Fibroblast of lung (primary cell): Measurements from ENCODE around the gene PDE3A. TPM values are rescaled to one million over a fixed set of nuclear protein-coding genes. Genes with fewer than 3 reads are reported as not detected.
A peak's percentile ranks its signal among the peaks of the same experiment; 100 is the strongest.

ENCODE experiments used
- DNase-seq, 2 donors: peaks; one replicate each; pipeline versions ENCODE4 v3.0.0 to v3.0.0-alpha.2; 2010; ENCODE audit warnings: low read depth in 2 of 2
- H2AFZ ChIP-seq: 2 replicates; pipeline ENCODE4 v1.5.1; 2012; ENCODE audit warnings: low read length, control low read depth, inconsistent platforms
- H3K27ac ChIP-seq: 2 replicates; pipeline ENCODE4 v1.5.1; 2011; ENCODE audit warnings: low read length, control low read depth; ENCODE audit not compliant: insufficient read depth
- H3K27me3 ChIP-seq: 2 replicates; pipeline ENCODE4 v1.5.1; 2011; ENCODE audit warnings: mild to moderate bottlenecking, low read length; ENCODE audit not compliant: control insufficient read depth, insufficient read depth
- H3K36me3 ChIP-seq: 2 replicates; pipeline ENCODE4 v1.5.1; 2011; ENCODE audit warnings: low read length; ENCODE audit not compliant: control insufficient read depth, insufficient read depth
- H3K4me1 ChIP-seq: 2 replicates; pipeline ENCODE4 v1.5.1; 2011; ENCODE audit warnings: low read length; ENCODE audit not compliant: control insufficient read depth, insufficient read depth; ENCODE audit errors: extremely low read depth
- H3K4me2 ChIP-seq: 2 replicates; pipeline ENCODE4 v1.5.1; 2011; ENCODE audit warnings: low read length, control low read depth; ENCODE audit not compliant: insufficient read depth; ENCODE audit errors: extremely low read depth
- H3K4me3 ChIP-seq, 4 experiments: fragments of 200-600 bp in 1 of 4; sonication (generic) in 1 of 4; replicated peaks in 1 of 4; 2 replicates each; pipeline ENCODE4 v1.5.1; 2011 to 2016; ENCODE audit warnings: low read length in 4 of 4, low read depth in 3 of 4, mild to moderate bottlenecking in 3 of 4, control low read depth in 2 of 4, inconsistent platforms in 1 of 4, mixed read lengths in 1 of 4; ENCODE audit not compliant: insufficient read depth in 1 of 4; ENCODE audit errors: control extremely low read depth in 1 of 4
- H3K79me2 ChIP-seq: 2 replicates; pipeline ENCODE4 v1.5.1; 2012; ENCODE audit warnings: mild to moderate bottlenecking, low read length, inconsistent platforms; ENCODE audit not compliant: control insufficient read depth, insufficient read depth
- H3K9ac ChIP-seq: 2 replicates; pipeline ENCODE4 v1.5.1; 2011; ENCODE audit warnings: mild to moderate bottlenecking, low read length, control low read depth; ENCODE audit not compliant: insufficient read depth
- H3K9me3 ChIP-seq: 2 replicates; pipeline ENCODE4 v1.5.1; 2012; ENCODE audit warnings: low read depth, low read length; ENCODE audit not compliant: control insufficient read depth, insufficient read depth
- H4K20me1 ChIP-seq: 2 replicates; pipeline ENCODE4 v1.5.1; 2011; ENCODE audit warnings: low read length; ENCODE audit not compliant: control insufficient read depth, insufficient read depth; ENCODE audit errors: extremely low read depth
- EZH2 ChIP-seq: IDR thresholded peaks from 2 replicates; pipeline ENCODE4 v1.5.1; 2012; ENCODE audit warnings: low read length, control low read depth, mild to moderate bottlenecking; ENCODE audit errors: missing control alignments
- polyA plus RNA-seq, 2 donors: library from polyadenylated mRNA; depleted of rRNA in 1 of 2; stranded (reverse) in 1 of 2; unstranded in 1 of 2; fragments of >200 nt; gene quantifications; 2 replicates each; pipeline ENCODE4 v1.2.1, GENCODE V29; 2011 to 2012; ENCODE audit warnings: missing spikeins in 1 of 2
- total RNA-seq: library from RNA; depleted of rRNA; stranded (reverse); fragments of >200 nt; gene quantifications from 2 replicates; pipeline ENCODE4 v1.2.1, GENCODE V29; 2014
- TF ChIP-seq, protein P1 (sequence below), 2 donors: IDR thresholded peaks in 1 of 2; conservative IDR thresholded peaks in 1 of 2; 1 replicate in 1 of 2; 2 replicates in 1 of 2; pipeline ENCODE4 v1.5.1; 2011 to 2012; ENCODE audit warnings: low read length in 2 of 2, control low read depth in 1 of 2, inconsistent platforms in 1 of 2, low read depth in 1 of 2, mild to moderate bottlenecking in 1 of 2

The PDE3A gene
- total and polyA plus RNA-seq, 2 donors (not counting 1 experiment from before 2014, with no cell fraction given) = 0.17 to 2.7 TPM

DNA sequence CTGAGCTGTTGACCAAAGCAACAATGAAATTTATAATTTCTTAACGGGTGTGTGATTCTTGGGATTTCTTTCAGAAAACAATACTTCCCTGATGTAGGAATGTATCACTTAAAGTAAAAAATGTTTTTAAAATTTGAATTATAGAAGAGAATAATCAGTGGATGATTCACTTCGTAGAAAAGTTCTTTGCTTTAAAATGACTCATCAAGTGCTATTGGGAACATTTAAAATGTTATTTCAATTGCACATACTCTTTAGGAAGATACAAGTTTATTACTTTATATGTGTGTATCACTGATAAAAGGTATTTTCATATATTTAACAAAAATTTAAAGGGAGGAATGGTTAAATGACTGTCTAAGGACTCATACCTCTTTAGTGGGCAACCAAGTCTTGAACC, 155.3 kb downstream of the PDE3A start:
- H3K27ac ChIP-seq = no peak overlapping the region
- no peaks in the 10 kb centered on the region for H3K9me3 ChIP-seq
- TF ChIP-seq, protein P1, sequence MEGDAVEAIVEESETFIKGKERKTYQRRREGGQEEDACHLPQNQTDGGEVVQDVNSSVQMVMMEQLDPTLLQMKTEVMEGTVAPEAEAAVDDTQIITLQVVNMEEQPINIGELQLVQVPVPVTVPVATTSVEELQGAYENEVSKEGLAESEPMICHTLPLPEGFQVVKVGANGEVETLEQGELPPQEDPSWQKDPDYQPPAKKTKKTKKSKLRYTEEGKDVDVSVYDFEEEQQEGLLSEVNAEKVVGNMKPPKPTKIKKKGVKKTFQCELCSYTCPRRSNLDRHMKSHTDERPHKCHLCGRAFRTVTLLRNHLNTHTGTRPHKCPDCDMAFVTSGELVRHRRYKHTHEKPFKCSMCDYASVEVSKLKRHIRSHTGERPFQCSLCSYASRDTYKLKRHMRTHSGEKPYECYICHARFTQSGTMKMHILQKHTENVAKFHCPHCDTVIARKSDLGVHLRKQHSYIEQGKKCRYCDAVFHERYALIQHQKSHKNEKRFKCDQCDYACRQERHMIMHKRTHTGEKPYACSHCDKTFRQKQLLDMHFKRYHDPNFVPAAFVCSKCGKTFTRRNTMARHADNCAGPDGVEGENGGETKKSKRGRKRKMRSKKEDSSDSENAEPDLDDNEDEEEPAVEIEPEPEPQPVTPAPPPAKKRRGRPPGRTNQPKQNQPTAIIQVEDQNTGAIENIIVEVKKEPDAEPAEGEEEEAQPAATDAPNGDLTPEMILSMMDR (conservative IDR thresholded peaks at IDR 0.05 in 1 of 2, IDR thresholded peaks at IDR 0.05 in 1 of 2; ENCODE audit: low read depth in 1 of 2, low read length in 2 of 2) = no peak
- TF ChIP-seq EZH2 = no peak
- H3K4me3 ChIP-seq = no peak overlapping the region
- no peaks in the 10 kb centered on the region for H3K27me3 ChIP-seq
- H3K79me2 ChIP-seq = no peaks in the 10 kb centered on the region
- peak; percentile 38 to 49 for DNase-seq
- no peaks in the 10 kb centered on the region for H3K4me1 ChIP-seq
- H2AFZ ChIP-seq = no peak overlapping the region
- H3K4me2 ChIP-seq = no peak overlapping the region
- H3K9ac ChIP-seq = no peak overlapping the region
- H4K20me1 ChIP-seq = no peaks in the 10 kb centered on the region
- no peaks in the 10 kb centered on the region for H3K36me3 ChIP-seq

- Histone ChIP-seq H3K27ac (no peak overlapping the region), H3K9me3 (no peaks in the 10 kb centered on the region), H3K36me3 (no peaks in the 10 kb centered on the region), H3K4me2 (no peak overlapping the region), H2AFZ (no peak overlapping the region), H3K9ac (no peak overlapping the region), H3K79me2 (no peaks in the 10 kb centered on the region), H3K4me3 (no peak overlapping the region), H4K20me1 (no peaks in the 10 kb centered on the region), H3K4me1 (no peaks in the 10 kb centered on the region), H3K27me3 (no peaks in the 10 kb centered on the region)
- DNase-seq = no peak
- TF ChIP-seq, protein P1 (conservative IDR thresholded peaks at IDR 0.05 in 1 of 2, IDR thresholded peaks at IDR 0.05 in 1 of 2; ENCODE audit: low read depth in 1 of 2, low read length in 2 of 2) = no peak
- no peak for TF ChIP-seq EZH2
Measured at GRCh38 chr12:20524113-20524512, 155.8 kb downstream of the PDE3A start.

GRCh38 chr12:20525064-20525610, 156.8 kb downstream of the PDE3A start:
- Histone ChIP-seq H3K27ac (no peak overlapping the region), H3K4me3 (no peak overlapping the region), H3K36me3 (no peaks in the 10 kb centered on the region), H3K4me2 (no peak overlapping the region), H3K27me3 (no peaks in the 10 kb centered on the region), H3K4me1 (no peaks in the 10 kb centered on the region), H3K9me3 (no peaks in the 10 kb centered on the region), H2AFZ (no peak overlapping the region), H4K20me1 (no peaks in the 10 kb centered on the region), H3K79me2 (no peaks in the 10 kb centered on the region), H3K9ac (no peak overlapping the region)
- no peak for TF ChIP-seq EZH2
- TF ChIP-seq, protein P1 (conservative IDR thresholded peaks at IDR 0.05 in 1 of 2, IDR thresholded peaks at IDR 0.05 in 1 of 2; ENCODE audit: low read depth in 1 of 2, low read length in 2 of 2) = no peak
- DNase-seq = peak in 1 of 2 donors; percentile 28
